WERI-Rb-1 (cell line): ENCODE data around the gene NRDC.

Source experiments
- DNase-seq: peaks from one replicate; pipeline ENCODE4 v3.0.0-alpha.2; 2020
- H3K27ac ChIP-seq: fragments of 250-450 bp; sonication (Bioruptor Pico); 2 replicates; pipeline ENCODE4 v1.5.1; 2020; ENCODE audit warnings: mild to moderate bottlenecking, moderate library complexity
- H3K27me3 ChIP-seq: fragments of 250-450 bp; sonication (Bioruptor Pico); 2 replicates; pipeline ENCODE4 v1.5.1; 2021; ENCODE audit warnings: mild to moderate bottlenecking, low read depth, moderate library complexity; ENCODE audit not compliant: insufficient read depth, severe bottlenecking
- H3K36me3 ChIP-seq: fragments of 250-450 bp; sonication (Bioruptor Pico); 2 replicates; pipeline ENCODE4 v1.5.1; 2020; ENCODE audit warnings: mild to moderate bottlenecking, moderate library complexity
- H3K4me3 ChIP-seq: 2 replicates; pipeline ENCODE4 v1.5.1; 2011; ENCODE audit warnings: low read depth, mild to moderate bottlenecking, control low read depth, low read length
- H3K9me3 ChIP-seq: fragments of 250-450 bp; sonication (Bioruptor Pico); 2 replicates; pipeline ENCODE4 v1.5.1; 2021; ENCODE audit warnings: mild to moderate bottlenecking, moderate library complexity; ENCODE audit not compliant: severe bottlenecking
- TF ChIP-seq, protein P1 (sequence below): IDR thresholded peaks from 2 replicates; pipeline ENCODE4 v1.5.1; 2011; ENCODE audit warnings: low read depth, mild to moderate bottlenecking, control low read depth, inconsistent platforms, low read length

Gene NRDC

GRCh38 chr1:51850420-51851223 lies 27.9 kb downstream of the NRDC start:
- no peak for DNase-seq
- Histone ChIP-seq H3K27ac (no peak overlapping the region), H3K36me3 (peaks cover 4% of the 10 kb centered on the region; the same call in 1 of the 2 replicates), H3K9me3 (no peaks in the 10 kb centered on the region), H3K27me3 (no peaks in the 10 kb centered on the region), H3K4me3 (no peak overlapping the region)
- TF ChIP-seq, protein P1, sequence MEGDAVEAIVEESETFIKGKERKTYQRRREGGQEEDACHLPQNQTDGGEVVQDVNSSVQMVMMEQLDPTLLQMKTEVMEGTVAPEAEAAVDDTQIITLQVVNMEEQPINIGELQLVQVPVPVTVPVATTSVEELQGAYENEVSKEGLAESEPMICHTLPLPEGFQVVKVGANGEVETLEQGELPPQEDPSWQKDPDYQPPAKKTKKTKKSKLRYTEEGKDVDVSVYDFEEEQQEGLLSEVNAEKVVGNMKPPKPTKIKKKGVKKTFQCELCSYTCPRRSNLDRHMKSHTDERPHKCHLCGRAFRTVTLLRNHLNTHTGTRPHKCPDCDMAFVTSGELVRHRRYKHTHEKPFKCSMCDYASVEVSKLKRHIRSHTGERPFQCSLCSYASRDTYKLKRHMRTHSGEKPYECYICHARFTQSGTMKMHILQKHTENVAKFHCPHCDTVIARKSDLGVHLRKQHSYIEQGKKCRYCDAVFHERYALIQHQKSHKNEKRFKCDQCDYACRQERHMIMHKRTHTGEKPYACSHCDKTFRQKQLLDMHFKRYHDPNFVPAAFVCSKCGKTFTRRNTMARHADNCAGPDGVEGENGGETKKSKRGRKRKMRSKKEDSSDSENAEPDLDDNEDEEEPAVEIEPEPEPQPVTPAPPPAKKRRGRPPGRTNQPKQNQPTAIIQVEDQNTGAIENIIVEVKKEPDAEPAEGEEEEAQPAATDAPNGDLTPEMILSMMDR, result no peak

GRCh38 chr1:51847294-51847920 lies 31.1 kb downstream of the NRDC start:
- no peaks in the 10 kb centered on the region for H3K36me3 ChIP-seq
- H3K27ac ChIP-seq, result no peak overlapping the region
- no peak overlapping the region for H3K4me3 ChIP-seq
- H3K9me3 ChIP-seq, result no peaks in the 10 kb centered on the region
- H3K27me3 ChIP-seq, result no peaks in the 10 kb centered on the region
- TF ChIP-seq, protein P1, result no peak
- DNase-seq, result no peak

- no peak overlapping the region for H3K27ac ChIP-seq
- H3K27me3 ChIP-seq, result no peaks in the 10 kb centered on the region
- no peaks in the 10 kb centered on the region for H3K9me3 ChIP-seq
- H3K36me3 ChIP-seq, result peaks cover 5% of the 10 kb centered on the region; the same call in 1 of the 2 replicates
- TF ChIP-seq, protein P1, result no peak
- no peak overlapping the region for H3K4me3 ChIP-seq
- DNase-seq, result no peak
Measured at GRCh38 chr1:51843948-51844347, 34.6 kb downstream of the NRDC start.

DNA sequence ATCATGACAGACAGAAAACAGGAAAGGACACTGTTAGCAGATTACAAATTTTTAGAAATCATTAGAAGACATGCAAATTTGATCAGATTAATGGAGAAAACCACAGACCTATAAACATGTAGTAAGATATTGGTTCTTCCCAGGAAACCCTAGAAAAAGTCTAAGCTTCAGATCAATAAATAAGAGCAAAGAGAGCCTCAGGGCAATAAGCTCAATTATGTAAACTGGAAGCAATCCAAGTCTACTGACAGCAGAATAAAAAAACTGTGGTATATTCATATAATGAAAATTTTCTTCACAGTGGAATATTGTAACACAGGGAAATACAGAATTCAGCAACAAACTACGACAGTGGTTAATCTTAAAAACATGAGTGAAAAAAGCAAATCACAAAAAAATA lies 36.3 kb downstream of the NRDC start:
- DNase-seq, result no peak
- no peak overlapping the region for H3K27ac ChIP-seq
- no peaks in the 10 kb centered on the region for H3K9me3 ChIP-seq
- TF ChIP-seq, protein P1, result no peak
- no peaks in the 10 kb centered on the region for H3K27me3 ChIP-seq
- no peak overlapping the region for H3K4me3 ChIP-seq
- peaks cover 8% of the 10 kb centered on the region for H3K36me3 ChIP-seq

DNA sequence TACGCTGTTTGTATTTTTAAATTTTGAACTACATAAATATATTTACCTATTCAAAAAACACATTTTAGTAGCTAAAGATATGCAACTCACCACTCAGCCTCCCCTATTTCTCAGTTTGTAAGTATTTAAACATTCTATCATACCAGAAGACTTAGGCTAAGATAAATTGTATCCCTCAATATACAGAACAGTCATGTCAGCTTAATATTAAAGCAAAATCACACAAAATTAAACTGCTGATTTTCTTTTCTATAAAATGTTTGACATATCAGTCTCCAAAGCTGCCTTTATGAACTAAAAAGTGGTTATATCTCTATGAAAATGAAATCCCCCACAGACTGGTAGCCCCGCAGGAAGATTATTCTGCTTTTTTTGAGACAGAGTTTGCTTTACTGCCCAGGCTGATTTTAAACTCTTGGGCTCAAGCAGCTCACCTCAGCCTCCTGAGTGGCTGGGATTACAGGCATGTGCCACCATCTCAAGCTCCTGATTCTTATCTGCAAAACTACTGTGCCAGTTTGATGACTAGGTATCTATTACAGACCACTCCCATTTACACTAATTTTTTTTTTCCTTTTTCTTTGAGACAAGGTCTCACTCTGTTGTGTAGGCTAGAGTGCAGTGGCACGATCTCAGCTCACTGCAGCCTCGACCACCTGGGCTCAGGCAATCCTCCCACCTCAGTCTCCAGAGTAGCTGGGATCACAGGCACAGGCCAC lies 37.6 kb downstream of the NRDC start:
- Histone ChIP-seq H3K27me3 (no peaks in the 10 kb centered on the region), H3K36me3 (peaks cover 14% of the 10 kb centered on the region), H3K4me3 (no peak overlapping the region), H3K9me3 (no peaks in the 10 kb centered on the region), H3K27ac (no peak overlapping the region)
- no peak for DNase-seq
- TF ChIP-seq, protein P1, result no peak
